Lower lobe of right lung (tissue), 2 donors: ENCODE data around the gene MYO5A. TPM values are rescaled to one million over a fixed set of nuclear protein-coding genes. Genes with fewer than 3 reads are reported as not detected.
A peak's percentile ranks its signal among the peaks of the same experiment; 100 is the strongest.

Experiments used
- ATAC-seq, 2 donors: fragments of 200-7000 bp; cut with Tn5 transposase; one replicate each; pipeline ENCODE4 v1.9.1; 2020 to 2022; ENCODE audit warnings: mild to moderate bottlenecking in 2 of 2, moderate library complexity in 2 of 2
- DNase-seq: peaks from one replicate; pipeline ENCODE4 v3.0.0-alpha.2; 2020
- H3K27ac ChIP-seq: fragments of 200-600 bp; one replicate; pipeline ENCODE4 v1.8.0; 2022
- H3K27me3 ChIP-seq: fragments of 200-600 bp; one replicate; pipeline ENCODE4 v1.8.0; 2022; ENCODE audit warnings: low read depth
- H3K36me3 ChIP-seq: fragments of 200-600 bp; one replicate; pipeline ENCODE4 v1.8.0; 2022; ENCODE audit warnings: mild to moderate bottlenecking
- H3K4me1 ChIP-seq: fragments of 200-600 bp; one replicate; pipeline ENCODE4 v1.8.0; 2022
- H3K4me3 ChIP-seq: fragments of 200-600 bp; one replicate; pipeline ENCODE4 v1.8.0; 2022; ENCODE audit warnings: mild to moderate bottlenecking
- H3K9me3 ChIP-seq: fragments of 200-600 bp; one replicate; pipeline ENCODE4 v1.8.0; 2022
- CTCF ChIP-seq: fragments of 200-600 bp; IDR thresholded peaks from one replicate; pipeline ENCODE4 v1.8.0; 2022; ENCODE audit warnings: antibody characterized with exemption, mild to moderate bottlenecking
- intact Hi-C: fragments of 100-400 bp; cut with DNase I; formaldehyde crosslinking; loops from one replicate; pipeline ENCODE4 v1.11.0; 2022
- total RNA-seq: library from RNA; stranded (reverse); fragmentation: NEBNext Ultra II Directional; extraction: Animal tissue kit (Norgen Biotek cat#: 25700); gene quantifications from one replicate; pipeline ENCODE4 v1.2.1, GENCODE V29; 2021
- donor health status: DM: no; HTN: yes; CAD: no; lungs with severe emphysema.

Gene MYO5A
- total RNA-seq, 1 donor from 2014 or later = 36.1 TPM

GRCh38 chr15:52350423-52350822 lies 178.3 kb downstream of the MYO5A start:
- Histone ChIP-seq H3K27ac (no peak overlapping the region), H3K27me3 (no peaks in the 10 kb centered on the region), H3K4me3 (no peak overlapping the region), H3K9me3 (no peaks in the 10 kb centered on the region), H3K36me3 (peaks cover 53% of the 10 kb centered on the region), H3K4me1 (peaks cover 5% of the 10 kb centered on the region)
- no peak for ATAC-seq
- DNase-seq = no peak
- intact Hi-C loops = no loop called here
- no peak for TF ChIP-seq CTCF

- Histone ChIP-seq H3K27ac (no peak overlapping the region), H3K4me1 (peaks cover 5% of the 10 kb centered on the region), H3K4me3 (no peak overlapping the region), H3K9me3 (no peaks in the 10 kb centered on the region), H3K36me3 (peaks cover 59% of the 10 kb centered on the region), H3K27me3 (no peaks in the 10 kb centered on the region)
- no peak for TF ChIP-seq CTCF
- intact Hi-C loops = no loop called here
- ATAC-seq = peak in 1 of 2 donors; percentile 56
- no peak for DNase-seq
These were observed 179.5 kb downstream of the MYO5A start for GRCh38 chr15:52349052-52349700.

- DNase-seq = peak; percentile 48
- Histone ChIP-seq H3K36me3 (peaks cover 52% of the 10 kb centered on the region), H3K27me3 (no peaks in the 10 kb centered on the region), H3K9me3 (no peaks in the 10 kb centered on the region), H3K27ac (no peak overlapping the region), H3K4me1 (peaks cover 5% of the 10 kb centered on the region), H3K4me3 (no peak overlapping the region)
- peak; percentile 95 to 97 for ATAC-seq
- intact Hi-C loops = no loop called here
- no peak for TF ChIP-seq CTCF
These were observed 180.5 kb downstream of the MYO5A start for GRCh38 chr15:52348056-52348745.

GRCh38 chr15:52344592-52344991 lies 184.1 kb downstream of the MYO5A start:
- no peaks in the 10 kb centered on the region for H3K4me1 ChIP-seq
- no peak for DNase-seq
- H3K27ac ChIP-seq = no peak overlapping the region
- no peaks in the 10 kb centered on the region for H3K27me3 ChIP-seq
- TF ChIP-seq CTCF = no peak
- ATAC-seq = no peak
- no peaks in the 10 kb centered on the region for H3K9me3 ChIP-seq
- H3K36me3 ChIP-seq = peaks cover 36% of the 10 kb centered on the region
- intact Hi-C loops = no loop called here
- no peak overlapping the region for H3K4me3 ChIP-seq

GRCh38 chr15:52343831-52344230 lies 184.8 kb downstream of the MYO5A start:
- no peaks in the 10 kb centered on the region for H3K4me1 ChIP-seq
- DNase-seq (no peak), ATAC-seq (no peak)
- peaks cover 29% of the 10 kb centered on the region for H3K36me3 ChIP-seq
- H3K9me3 ChIP-seq = no peaks in the 10 kb centered on the region
- no peak overlapping the region for H3K27ac ChIP-seq
- H3K27me3 ChIP-seq = no peaks in the 10 kb centered on the region
- intact Hi-C loops = no loop called here
- no peak overlapping the region for H3K4me3 ChIP-seq
- no peak for TF ChIP-seq CTCF
